SK-N-MC (cell line): ENCODE data around the gene NDUFA13.

Experiments
- EZH2 ChIP-seq: fragments of 200-600 bp; sonication (generic); IDR thresholded peaks from one replicate; pipeline ENCODE4 v1.6.1; 2017; ENCODE audit warnings: antibody characterized with exemption
- FOXP2 ChIP-seq: optimal IDR thresholded peaks from 2 replicates; pipeline ENCODE3; 2011; ENCODE audit warnings: mild to moderate bottlenecking, moderate library complexity; ENCODE audit not compliant: insufficient read depth; ENCODE audit errors: extremely low read length, control extremely low read depth
- POLR2AphosphoS5 ChIP-seq: IDR thresholded peaks from 2 replicates; pipeline ENCODE4 v1.6.1; 2012; ENCODE audit warnings: mild to moderate bottlenecking, low read depth, low read length, borderline replicate concordance

GRCh38 chr19:19530423-19530804 lies 14.4 kb downstream of the NDUFA13 start:
- TF ChIP-seq EZH2: no peak
- TF ChIP-seq POLR2AphosphoS5: no peak
- no peak for TF ChIP-seq FOXP2
